Left lung (tissue), 10 donors: Measurements from ENCODE around the gene CEND1. TPM values are rescaled to one million over a fixed set of nuclear protein-coding genes. Genes with fewer than 3 reads are reported as not detected.

Experiments used
- ATAC-seq: fragments of 200-7000 bp; cut with Tn5 transposase; one replicate; pipeline ENCODE4 v1.9.1; 2020; ENCODE audit warnings: moderate library complexity
- DNase-seq, 4 donors: peaks; one replicate each; pipeline ENCODE4 v3.0.0-alpha.2; 2013 to 2020
- H3K27ac ChIP-seq, 2 donors: fragments of 200-600 bp; sonication (generic) in 1 of 2; one replicate each; pipeline versions ENCODE4 v1.5.0 to v1.8.0; 2020 to 2021
- H3K27me3 ChIP-seq, 2 donors: fragments of 200-600 bp; sonication (generic) in 1 of 2; one replicate each; pipeline versions ENCODE4 v1.5.0 to v1.8.0; 2020 to 2021
- H3K36me3 ChIP-seq, 2 donors: fragments of 200-600 bp; sonication (generic) in 1 of 2; one replicate each; pipeline versions ENCODE4 v1.5.0 to v1.8.0; 2020 to 2021
- H3K4me1 ChIP-seq, 2 donors: fragments of 200-600 bp; one replicate each; pipeline ENCODE4 v1.8.0; 2021
- H3K4me3 ChIP-seq, 2 donors: fragments of 200-600 bp; sonication (generic) in 1 of 2; one replicate each; pipeline versions ENCODE4 v1.5.0 to v1.8.0; 2020 to 2021; ENCODE audit warnings: mild to moderate bottlenecking in 1 of 2
- H3K9me3 ChIP-seq, 2 donors: fragments of 200-600 bp; sonication (generic) in 1 of 2; one replicate each; pipeline versions ENCODE4 v1.5.0 to v1.8.0; 2020 to 2021
- intact Hi-C, 2 donors: fragments of 100-400 bp; cut with DNase I; formaldehyde crosslinking; loops; one replicate each; pipeline versions ENCODE4 v1.11.2 to v1.14.2; 2022
- polyA plus RNA-seq, 6 donors: library from polyadenylated mRNA; unstranded; fragments of 120-200 nt; gene quantifications; one replicate each; pipeline ENCODE4 v1.2.1, GENCODE V29; 2013; ENCODE audit not compliant: insufficient read length in 6 of 6
- total RNA-seq, 2 donors: library from RNA; stranded (reverse); fragmentation: NEBNext Ultra II Directional; extraction: Animal tissue kit (Norgen Biotek cat#: 25700); gene quantifications; one replicate each; pipeline ENCODE4 v1.2.1, GENCODE V29; 2021
- TF ChIP-seq, protein P1 (sequence below), 2 donors: fragments of 200-600 bp; sonication (generic) in 1 of 2; IDR thresholded peaks; one replicate each; pipeline versions ENCODE4 v1.5.0 to v1.8.0; 2021; ENCODE audit warnings: antibody characterized with exemption in 2 of 2
- donor health status: DM: no; HTN: yes; CAD: no.
- donor health status: DM: no; HTN: no; CAD: no.

The CEND1 gene
- total and polyA plus RNA-seq, 8 donors, result 0.11 to 0.47 (median 0.36) TPM; not detected in 1

DNA sequence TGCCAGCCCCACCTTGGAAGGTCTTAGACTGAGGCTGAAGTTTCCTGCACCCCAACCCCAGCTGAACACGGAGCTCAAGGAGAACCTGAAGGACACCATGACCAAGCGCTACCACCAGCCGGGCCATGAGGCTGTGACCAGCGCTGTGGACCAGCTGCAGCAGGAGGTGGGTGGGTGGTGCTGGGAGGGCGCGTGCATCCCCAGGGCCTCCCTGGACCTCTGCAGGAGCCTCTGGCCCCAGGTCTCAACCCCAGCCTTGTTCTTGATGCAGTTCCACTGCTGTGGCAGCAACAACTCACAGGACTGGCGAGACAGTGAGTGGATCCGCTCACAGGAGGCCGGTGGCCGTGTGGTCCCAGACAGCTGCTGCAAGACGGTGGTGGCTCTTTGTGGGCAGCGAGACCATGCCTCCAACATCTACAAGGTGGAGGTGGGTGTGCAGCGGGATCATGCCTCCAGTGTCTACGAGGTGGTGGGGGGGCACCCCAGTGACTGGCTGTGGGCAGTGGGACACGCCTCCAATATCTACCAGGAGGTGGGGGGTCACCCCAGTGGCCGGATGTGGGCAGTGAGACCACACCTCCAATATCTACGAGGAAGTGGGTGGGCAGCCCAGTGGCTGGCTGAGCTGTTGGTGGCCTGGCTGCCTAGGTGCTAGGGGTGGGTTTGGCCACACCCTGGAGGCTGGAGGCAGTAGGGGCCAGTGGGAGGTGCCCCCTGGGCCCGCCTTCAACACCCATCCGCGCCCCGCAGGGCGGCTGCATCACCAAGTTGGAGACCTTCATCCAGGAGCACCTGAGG lies 47.5 kb upstream of the CEND1 start:
- no peak overlapping the region for H3K4me3 ChIP-seq
- H3K27ac ChIP-seq, result peak overlapping the region in 1 of 2 donors; percentile 13
- ATAC-seq (no peak), DNase-seq (no peak)
- H3K9me3 ChIP-seq, result no peaks in the 10 kb centered on the region
- no peaks in the 10 kb centered on the region for H3K27me3 ChIP-seq
- TF ChIP-seq, protein P1, sequence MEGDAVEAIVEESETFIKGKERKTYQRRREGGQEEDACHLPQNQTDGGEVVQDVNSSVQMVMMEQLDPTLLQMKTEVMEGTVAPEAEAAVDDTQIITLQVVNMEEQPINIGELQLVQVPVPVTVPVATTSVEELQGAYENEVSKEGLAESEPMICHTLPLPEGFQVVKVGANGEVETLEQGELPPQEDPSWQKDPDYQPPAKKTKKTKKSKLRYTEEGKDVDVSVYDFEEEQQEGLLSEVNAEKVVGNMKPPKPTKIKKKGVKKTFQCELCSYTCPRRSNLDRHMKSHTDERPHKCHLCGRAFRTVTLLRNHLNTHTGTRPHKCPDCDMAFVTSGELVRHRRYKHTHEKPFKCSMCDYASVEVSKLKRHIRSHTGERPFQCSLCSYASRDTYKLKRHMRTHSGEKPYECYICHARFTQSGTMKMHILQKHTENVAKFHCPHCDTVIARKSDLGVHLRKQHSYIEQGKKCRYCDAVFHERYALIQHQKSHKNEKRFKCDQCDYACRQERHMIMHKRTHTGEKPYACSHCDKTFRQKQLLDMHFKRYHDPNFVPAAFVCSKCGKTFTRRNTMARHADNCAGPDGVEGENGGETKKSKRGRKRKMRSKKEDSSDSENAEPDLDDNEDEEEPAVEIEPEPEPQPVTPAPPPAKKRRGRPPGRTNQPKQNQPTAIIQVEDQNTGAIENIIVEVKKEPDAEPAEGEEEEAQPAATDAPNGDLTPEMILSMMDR (IDR thresholded peaks at IDR 0.05), result no peak
- peaks cover 0 to 54% of the 10 kb centered on the region in 2 donors for H3K36me3 ChIP-seq
- intact Hi-C loops, result no loop called here
- H3K4me1 ChIP-seq, result peaks cover 21 to 76% of the 10 kb centered on the region in 2 donors

DNA sequence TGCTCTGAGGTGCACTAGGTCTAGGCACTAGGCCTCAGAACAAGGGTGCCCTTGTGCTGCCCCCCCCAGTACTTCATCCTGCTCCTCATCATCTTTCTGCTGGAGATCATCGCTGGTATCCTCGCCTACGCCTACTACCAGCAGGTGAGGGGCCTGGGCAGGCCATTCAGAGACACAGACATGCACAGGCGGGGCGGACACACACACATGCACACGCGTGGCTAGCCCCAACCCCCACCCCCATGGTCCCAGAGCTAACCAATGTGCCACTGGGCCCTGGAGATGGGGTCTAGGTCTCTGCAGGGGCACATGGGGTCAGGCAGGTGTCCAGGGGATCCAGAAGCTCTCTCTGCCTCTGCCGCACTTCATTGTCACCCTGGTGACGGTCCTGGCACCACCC lies 46.8 kb upstream of the CEND1 start:
- intact Hi-C loops, result no loop called here
- no peaks in the 10 kb centered on the region for H3K9me3 ChIP-seq
- no peak overlapping the region for H3K27ac ChIP-seq
- TF ChIP-seq, protein P1 (IDR thresholded peaks at IDR 0.05), result no peak
- no peak overlapping the region for H3K4me3 ChIP-seq
- ATAC-seq (no peak), DNase-seq (no peak)
- peaks cover 21 to 83% of the 10 kb centered on the region in 2 donors for H3K4me1 ChIP-seq
- no peaks in the 10 kb centered on the region for H3K27me3 ChIP-seq
- H3K36me3 ChIP-seq, result peaks cover 0 to 54% of the 10 kb centered on the region in 2 donors

DNA sequence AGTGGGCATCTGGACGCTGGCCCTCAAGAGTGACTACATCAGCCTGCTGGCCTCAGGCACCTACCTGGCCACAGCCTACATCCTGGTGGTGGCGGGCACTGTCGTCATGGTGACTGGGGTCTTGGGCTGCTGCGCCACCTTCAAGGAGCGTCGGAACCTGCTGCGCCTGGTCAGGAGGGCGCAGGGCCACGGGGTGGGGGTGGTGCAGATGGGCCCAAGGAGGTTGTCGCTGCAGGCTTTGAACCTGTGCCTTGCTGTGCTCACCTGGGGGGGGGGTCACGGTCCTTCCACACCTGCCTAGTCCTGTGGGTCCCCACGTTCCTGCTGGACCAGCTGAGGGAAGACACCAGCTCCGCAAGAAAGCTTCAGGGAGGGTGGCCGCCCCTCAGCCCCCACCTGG lies 46.4 kb upstream of the CEND1 start:
- H3K9me3 ChIP-seq, result no peaks in the 10 kb centered on the region
- H3K4me3 ChIP-seq, result no peak overlapping the region
- peaks cover under 1 to 4% of the 10 kb centered on the region in 2 donors for H3K27me3 ChIP-seq
- H3K36me3 ChIP-seq, result peaks cover 0 to 54% of the 10 kb centered on the region in 2 donors
- intact Hi-C loops, result no loop called here
- ATAC-seq (no peak), DNase-seq (no peak)
- TF ChIP-seq, protein P1 (IDR thresholded peaks at IDR 0.05), result no peak
- H3K4me1 ChIP-seq, result peaks cover 20 to 83% of the 10 kb centered on the region in 2 donors
- H3K27ac ChIP-seq, result no peak overlapping the region

DNA sequence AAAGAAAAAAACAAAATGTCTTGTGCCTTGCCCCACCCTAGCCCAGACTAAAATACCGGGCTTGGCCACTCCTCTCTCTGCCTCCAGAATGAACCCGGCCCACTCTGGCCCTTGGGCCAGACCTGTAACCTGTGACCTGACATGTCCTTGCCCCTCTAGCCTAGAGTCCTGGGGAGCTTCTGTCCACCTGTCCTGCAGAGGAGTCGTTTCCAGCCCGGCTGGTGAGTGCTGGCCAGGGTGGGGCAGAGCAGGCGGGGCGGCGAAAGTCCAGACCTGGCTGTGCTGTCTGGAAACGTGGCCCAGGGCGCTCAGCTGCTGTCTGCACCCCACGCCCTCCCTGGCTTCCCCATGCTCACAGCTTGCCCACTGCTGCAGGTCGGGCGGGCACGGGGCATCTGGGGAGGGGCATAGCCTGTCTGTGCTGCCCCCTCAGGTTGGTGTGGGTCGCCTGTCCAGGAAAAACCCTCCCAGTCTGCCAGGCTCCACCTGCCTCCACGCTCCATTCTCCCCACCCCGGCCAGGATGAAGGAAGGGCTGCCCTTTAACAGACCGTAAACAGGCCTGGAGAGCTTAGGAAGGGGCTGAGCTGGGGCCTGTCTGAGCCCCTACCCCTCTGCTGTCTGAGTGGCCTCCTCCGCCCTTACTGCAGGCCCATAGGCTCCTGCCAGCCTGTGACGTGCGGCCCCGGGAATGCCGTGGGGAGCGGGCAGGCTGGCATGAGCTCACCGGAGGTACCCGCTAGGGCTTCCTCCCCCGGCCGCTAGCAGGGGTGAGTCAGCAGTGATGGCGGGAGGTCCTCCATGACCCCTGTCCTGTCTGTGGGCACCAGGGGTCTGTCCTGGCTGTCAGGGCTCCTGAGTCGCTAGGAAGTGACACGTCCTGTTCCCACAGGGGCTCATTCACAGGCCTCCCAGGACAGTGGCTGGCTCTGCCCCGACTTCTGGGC lies 44.8 kb upstream of the CEND1 start:
- DNase-seq, result peak in 3 of 4 donors; percentile 71 to 92 (median 83)
- Histone ChIP-seq H3K9me3 (no peaks in the 10 kb centered on the region), H3K27ac (peak overlapping the region; percentile 83 to 89), H3K4me1 (peaks cover 31 to 83% of the 10 kb centered on the region in 2 donors), H3K4me3 (peak overlapping the region; percentile 71 to 86), H3K27me3 (peaks cover 7 to 20% of the 10 kb centered on the region in 2 donors), H3K36me3 (peaks cover 0 to 39% of the 10 kb centered on the region in 2 donors)
- TF ChIP-seq, protein P1 (IDR thresholded peaks at IDR 0.05), result no peak
- intact Hi-C loops, result no loop called here
- peak; percentile 61 for ATAC-seq
